GM18907 (cell line): Measurements from ENCODE around the gene IGFBP3.
"Not testable (repeated sequence)": the region's sequence is repeated elsewhere in the genome, so short reads cannot be mapped to it uniquely, and the experiment has no call there.

Experiments
- ATAC-seq: cut with Tn5 transposase; IDR thresholded peaks from one replicate; pipeline ENCODE4 v1.9.1; 2021; ENCODE audit warnings: mild to moderate bottlenecking, moderate library complexity; ENCODE audit not compliant: unreplicated experiment

IGFBP3 gene

GRCh38 chr7:45920502-45921380 is at the start of gene IGFBP3:
IGFBP3 (minus strand) TSS chr7:45921272; CDS start chr7:45921140, 132 bp downstream.
- no peak for ATAC-seq

GRCh38 chr7:45970454-45970853 is 49.4 kb upstream of the IGFBP3 start:
- ATAC-seq = no peak

GRCh38 chr7:45969940-45970339 is 48.9 kb upstream of the IGFBP3 start:
- ATAC-seq = no peak

DNA sequence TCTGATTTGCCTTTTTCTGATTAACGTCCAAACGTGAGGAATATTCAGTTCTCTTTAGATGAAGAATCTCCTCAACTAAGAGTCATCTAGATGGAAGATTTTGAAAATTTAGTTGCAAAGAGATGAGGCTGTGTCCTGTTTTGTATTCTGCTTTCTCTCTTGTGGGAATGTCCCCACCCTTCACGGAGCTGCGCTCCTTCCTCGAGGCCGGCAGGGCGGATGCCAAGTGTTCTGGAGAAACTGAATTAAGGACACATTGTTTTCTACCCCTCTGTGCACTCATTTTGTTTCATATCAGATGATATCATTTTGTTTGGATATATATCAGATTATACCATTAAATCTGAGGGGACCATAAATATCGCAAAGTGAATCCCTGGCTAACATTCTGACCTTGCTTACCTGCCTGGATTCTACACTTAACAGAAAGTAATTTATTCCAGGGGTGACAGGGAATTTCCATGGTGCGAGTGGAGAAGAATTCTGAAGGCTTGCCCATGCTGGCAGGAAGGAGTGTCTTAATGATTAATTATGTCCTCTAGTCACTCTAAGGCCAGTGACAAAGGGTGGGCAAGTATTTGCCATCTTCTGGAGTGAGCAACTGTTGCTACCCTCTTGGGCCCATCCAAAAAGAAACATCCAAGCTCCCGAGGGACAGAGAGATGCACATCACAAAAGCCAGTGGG is 47.9 kb upstream of the IGFBP3 start:
- no peak for ATAC-seq

DNA sequence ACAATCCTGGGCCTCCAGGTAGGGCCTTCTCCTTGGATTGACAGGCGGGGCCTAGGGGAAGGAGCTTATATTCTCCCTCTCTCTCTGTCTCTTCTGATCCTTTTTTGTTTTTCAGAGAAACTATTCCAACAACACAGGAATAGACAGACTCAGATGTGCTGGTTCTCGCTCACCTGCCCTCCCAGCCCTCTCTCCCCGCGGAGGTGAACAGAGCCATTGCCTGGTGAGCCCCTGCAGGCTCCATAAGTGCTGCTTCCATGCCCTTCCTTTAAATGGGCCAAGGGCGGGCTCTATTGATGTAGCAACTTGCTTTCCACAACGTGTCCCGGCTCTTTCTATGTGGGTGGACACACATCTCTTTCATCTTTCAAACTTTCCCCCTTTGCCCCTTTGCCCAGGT is 47.2 kb upstream of the IGFBP3 start:
- ATAC-seq = no peak

DNA sequence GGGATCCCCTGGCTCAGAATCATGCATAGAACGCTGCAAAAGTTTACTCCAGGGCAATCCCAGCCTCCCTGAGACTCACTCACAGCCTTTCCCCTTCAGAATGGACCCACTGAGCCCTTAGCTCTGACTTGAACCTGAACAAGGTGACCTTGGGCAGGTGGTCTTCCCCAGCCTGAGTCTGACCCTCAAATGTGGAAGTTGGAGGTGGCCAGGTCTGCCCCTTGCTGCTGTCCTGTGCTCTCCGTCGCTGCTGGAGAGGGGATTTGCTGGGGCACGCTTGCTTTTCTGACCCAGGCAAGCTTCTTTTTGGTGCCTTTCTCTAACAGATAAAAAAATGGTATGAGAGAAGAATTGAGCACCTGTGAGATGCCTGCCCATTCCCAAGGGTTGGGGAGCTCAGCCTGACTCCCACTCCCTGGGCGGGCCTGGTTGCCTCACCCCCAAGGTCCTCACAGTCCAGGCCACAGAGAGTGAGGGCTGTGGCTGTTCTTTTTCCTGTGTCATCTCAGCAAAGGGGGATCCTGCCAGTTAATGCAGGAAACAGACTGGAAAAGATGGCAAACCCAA is 46.6 kb upstream of the IGFBP3 start:
- no peak for ATAC-seq

- ATAC-seq = no peak
These were observed 41.8 kb upstream of the IGFBP3 start for GRCh38 chr7:45962861-45963260.

- ATAC-seq = no peak
These were observed 36.6 kb upstream of the IGFBP3 start for GRCh38 chr7:45957721-45958120.

GRCh38 chr7:45955286-45955685 is 34.2 kb upstream of the IGFBP3 start:
- ATAC-seq = no peak

DNA sequence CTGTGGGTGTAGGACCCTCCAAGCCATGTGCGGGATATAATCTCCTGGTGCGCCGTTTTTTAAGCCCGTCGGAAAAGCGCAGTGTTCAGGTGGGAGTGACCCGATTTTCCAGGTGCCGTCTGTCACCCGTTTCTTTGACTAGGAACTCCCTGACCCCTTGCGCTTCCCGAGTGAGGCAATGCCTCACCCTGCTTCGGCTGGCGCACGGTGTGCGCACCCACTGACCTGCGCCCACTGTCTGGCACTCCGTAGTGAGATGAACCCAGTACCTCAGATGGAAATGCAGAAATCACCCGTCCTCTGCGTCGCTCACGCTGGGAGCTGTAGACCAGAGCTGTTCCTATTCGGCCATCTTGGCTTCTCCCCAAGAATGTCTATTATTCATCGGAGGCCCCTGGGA is 32.0 kb upstream of the IGFBP3 start:
- ATAC-seq = not testable (repeated sequence)

GRCh38 chr7:45944058-45944457 is 23.0 kb upstream of the IGFBP3 start:
- ATAC-seq = no peak

DNA sequence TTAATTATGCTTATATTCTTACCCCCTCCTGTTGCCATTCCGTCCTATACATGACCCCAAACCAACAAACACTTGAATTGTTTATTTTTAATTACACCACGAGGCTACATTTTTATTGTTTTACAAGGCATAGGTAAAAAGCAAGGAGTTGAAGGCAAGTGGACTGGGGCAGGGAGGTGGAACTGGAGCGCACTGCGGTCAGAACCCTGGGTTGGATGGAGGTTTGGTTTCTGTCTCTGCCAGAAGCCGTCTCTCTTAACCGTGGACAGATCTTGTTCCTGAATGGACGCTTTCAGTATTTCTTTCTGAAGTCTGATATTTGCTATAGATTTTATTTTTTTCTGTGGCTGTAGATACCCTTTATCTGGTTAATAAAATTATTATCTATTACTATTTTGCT is 19.9 kb upstream of the IGFBP3 start:
- ATAC-seq = no peak

- not testable (repeated sequence) for ATAC-seq
These were observed 19.2 kb upstream of the IGFBP3 start for GRCh38 chr7:45940237-45940781.

- ATAC-seq = no peak
These were observed 18.5 kb upstream of the IGFBP3 start for GRCh38 chr7:45939574-45939973.

GRCh38 chr7:45938626-45939302 is 17.7 kb upstream of the IGFBP3 start:
- ATAC-seq = no peak

DNA sequence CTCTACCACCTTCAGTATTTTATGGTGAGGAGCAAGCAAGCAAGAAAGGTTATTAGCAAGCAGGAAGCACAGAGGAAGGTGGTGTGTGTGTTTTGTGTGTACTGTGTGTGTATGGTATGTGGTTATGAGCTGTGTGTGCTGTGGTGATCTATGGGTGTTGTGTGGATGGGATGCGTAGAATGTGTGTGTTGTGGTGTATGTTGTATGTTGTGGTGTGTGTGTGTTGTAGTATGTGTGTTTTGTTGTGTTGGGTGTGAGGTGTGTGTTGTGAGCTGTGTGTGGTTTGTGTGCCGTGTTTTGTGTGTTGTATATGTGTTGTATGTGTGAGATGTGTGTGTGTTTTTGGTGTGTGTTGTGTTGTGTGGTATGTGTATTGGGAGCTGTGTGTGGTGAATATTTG is 16.8 kb upstream of the IGFBP3 start:
- ATAC-seq = no peak

- ATAC-seq = no peak
These were observed 16.2 kb upstream of the IGFBP3 start for GRCh38 chr7:45937301-45937700.

DNA sequence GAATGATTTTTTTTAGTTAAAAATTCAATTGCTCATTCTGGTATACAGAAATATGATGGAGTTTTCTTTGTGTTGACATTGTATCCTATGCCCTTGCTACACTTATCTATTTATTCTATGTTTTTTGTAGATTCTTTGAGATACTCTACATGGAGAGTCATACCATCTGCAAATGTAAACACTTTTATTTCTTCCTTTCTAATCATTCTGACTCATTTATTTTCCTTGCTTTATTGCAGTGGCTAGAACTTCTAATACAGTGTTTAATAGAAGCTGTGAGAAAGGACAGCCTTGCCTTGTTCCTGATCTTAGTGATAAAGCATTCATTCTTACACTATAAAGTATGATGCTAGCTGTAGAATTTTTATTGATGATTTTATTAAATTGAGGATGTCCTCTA is 9.9 kb upstream of the IGFBP3 start:
- ATAC-seq = no peak

GRCh38 chr7:45927721-45928120 is 6.6 kb upstream of the IGFBP3 start:
- ATAC-seq = no peak

GRCh38 chr7:45924283-45924682 is 3.2 kb upstream of the IGFBP3 start:
- ATAC-seq = no peak

DNA sequence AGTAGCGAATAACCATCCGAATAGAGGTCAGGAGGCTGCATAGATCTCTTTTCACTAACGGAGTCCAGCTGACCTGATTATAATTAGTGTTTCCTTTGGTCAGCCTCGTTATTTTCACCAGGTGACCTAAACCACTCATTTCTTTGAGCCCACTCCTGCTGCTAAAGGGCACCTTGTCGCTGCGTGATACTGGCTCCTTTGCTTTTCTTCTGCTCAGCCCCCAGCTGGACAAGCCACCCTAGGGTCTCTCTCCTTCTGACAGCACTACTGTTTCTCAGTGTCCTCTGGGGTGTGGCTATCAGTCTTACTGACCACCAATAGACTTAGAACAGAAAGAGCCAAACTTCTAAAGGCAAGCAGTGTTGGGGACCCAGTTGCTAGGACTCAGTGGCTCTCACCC is 2.7 kb upstream of the IGFBP3 start:
- no peak for ATAC-seq
